PC-3 (cell line): ENCODE results near the gene BSPH1. TPM values are rescaled to one million over a fixed set of nuclear protein-coding genes. Genes with fewer than 3 reads are reported as not detected.

Experiments used
- ATAC-seq: fragments of 200-7000 bp; cut with Tn5 transposase; 2 replicates; pipeline ENCODE4 v1.9.1; 2020; ENCODE audit warnings: mild to moderate bottlenecking, moderate library complexity
- BruUV-seq: library from RNA; stranded (reverse); fragments of 400-500 nt; replicated peaks from 2 replicates; lab custom pipeline; 2021; lab: Mats Ljungman, UMichigan
- CTCF ChIA-PET: fragments of 300-600 bp; sonication (Branson Sonifier 250); formaldehyde crosslinking; loops from one replicate; lab custom pipeline; 2022; ENCODE audit warnings: antibody characterized with exemption; lab: Charles Lee
- POLR2A ChIA-PET: fragments of 300-600 bp; sonication (Branson Sonifier 250); formaldehyde crosslinking; loops from one replicate; lab custom pipeline; 2022; ENCODE audit warnings: antibody characterized with exemption; ENCODE audit not compliant: unreplicated experiment; lab: Charles Lee
- DNase-seq: peaks from one replicate; pipeline ENCODE4 v3.0.0-alpha.2; 2015
- H2AFZ ChIP-seq: fragments of 300-600 bp; sonication (generic); 2 replicates; pipeline ENCODE4 v1.6.0; 2016; ENCODE audit warnings: antibody characterized with exemption, low read length
- H3F3A ChIP-seq: fragments of 300-600 bp; sonication (generic); one replicate; pipeline ENCODE4 v1.6.0; 2017; ENCODE audit warnings: antibody characterized with exemption, low read length, control low read depth, mild to moderate bottlenecking; ENCODE audit not compliant: unreplicated experiment
- H3K27ac ChIP-seq: fragments of 300-600 bp; sonication (generic); 2 replicates; pipeline ENCODE4 v1.5.1; 2016; ENCODE audit warnings: mild to moderate bottlenecking, low read length
- H3K27me3 ChIP-seq: fragments of 300-600 bp; sonication (generic); 2 replicates; pipeline ENCODE4 v1.6.1; 2016; ENCODE audit warnings: low read length, mixed read lengths
- H3K36me3 ChIP-seq: fragments of 300-600 bp; sonication (generic); 2 replicates; pipeline ENCODE4 v1.6.1; 2016; ENCODE audit warnings: low read depth, mixed run types, low read length, mixed read lengths
- H3K4me1 ChIP-seq: fragments of 300-600 bp; sonication (generic); 2 replicates; pipeline ENCODE4 v1.5.1; 2016; ENCODE audit warnings: low read length; ENCODE audit not compliant: insufficient read depth
- H3K4me2 ChIP-seq: fragments of 300-600 bp; sonication (generic); 2 replicates; pipeline ENCODE4 v1.6.0; 2016; ENCODE audit warnings: low read length
- H3K4me3 ChIP-seq: fragments of 300-600 bp; sonication (generic); 2 replicates; pipeline ENCODE4 v1.5.1; 2016; ENCODE audit warnings: mild to moderate bottlenecking, low read length, mixed read lengths
- H3K79me2 ChIP-seq: fragments of 300-600 bp; sonication (generic); 2 replicates; pipeline ENCODE4 v1.6.1; 2017; ENCODE audit warnings: low read length, mixed read lengths
- H3K9ac ChIP-seq: fragments of 300-600 bp; sonication (generic); 2 replicates; pipeline ENCODE4 v1.6.0; 2016; ENCODE audit warnings: mild to moderate bottlenecking, low read length
- H3K9me2 ChIP-seq: fragments of 300-600 bp; sonication (generic); replicated peaks from 2 replicates; pipeline ENCODE4 v1.6.1; 2016; ENCODE audit warnings: mixed run types, low read length, mixed read lengths
- H3K9me3 ChIP-seq: fragments of 300-600 bp; sonication (generic); 2 replicates; pipeline ENCODE4 v1.6.1; 2016; ENCODE audit warnings: low read length, mixed read lengths
- H4K20me1 ChIP-seq: fragments of 300-600 bp; sonication (generic); 2 replicates; pipeline ENCODE4 v1.6.1; 2016; ENCODE audit warnings: low read length, mixed read lengths
- EZH2 ChIP-seq: fragments of 300-600 bp; sonication (generic); IDR thresholded peaks from one replicate; pipeline ENCODE4 v1.6.1; 2017; ENCODE audit warnings: antibody characterized with exemption, mild to moderate bottlenecking, low read length; ENCODE audit not compliant: unreplicated experiment
- EZH2phosphoT487 ChIP-seq: fragments of 300-600 bp; sonication (generic); IDR thresholded peaks from 2 replicates; pipeline ENCODE4 v1.6.1; 2018; ENCODE audit warnings: mild to moderate bottlenecking, antibody characterized with exemption, low read length, borderline replicate concordance
- intact Hi-C: fragments of 100-400 bp; cut with micrococcal nuclease; formaldehyde crosslinking; loops from 2 replicates; pipeline ENCODE4 v1.9.0; 2023
- total RNA-seq: library from RNA; depleted of rRNA; stranded (reverse); fragments of >200 nt; gene quantifications from 2 replicates; pipeline ENCODE4 v1.2.3, GENCODE V29; 2014
- TF ChIP-seq, protein P1 (sequence below): fragments of 300-600 bp; sonication (generic); conservative IDR thresholded peaks from 2 replicates; pipeline ENCODE4 v1.5.1; 2017; ENCODE audit warnings: antibody characterized with exemption, low read depth, mild to moderate bottlenecking, low read length

BSPH1 gene
- total RNA-seq, 1 experiment from 2014 or later: not detected

DNA sequence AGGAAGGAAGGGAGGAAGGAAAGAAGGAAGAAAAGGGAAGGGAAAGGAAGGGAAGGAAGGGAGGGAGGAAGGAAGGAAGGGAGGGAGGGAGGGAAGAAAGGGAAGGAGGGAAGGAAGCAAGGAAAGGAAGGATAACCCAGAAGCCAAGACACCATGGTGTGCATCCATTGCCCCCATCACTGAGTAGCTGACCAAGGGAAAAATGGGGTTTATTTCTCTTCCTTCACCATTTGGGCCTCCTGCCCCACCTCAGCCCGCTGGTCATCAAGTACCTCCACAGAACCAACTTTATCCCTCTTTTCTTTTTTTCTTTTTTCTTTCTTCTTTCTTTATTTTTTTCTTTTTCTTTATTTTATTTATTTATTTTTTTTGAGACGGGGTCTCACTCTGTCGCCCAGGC lies 31.5 kb upstream of the BSPH1 start:
- CTCF ChIA-PET: no interaction called here

GRCh38 chr19:48023011-48023410 lies 31.0 kb upstream of the BSPH1 start:
- Histone ChIP-seq H3K9ac (no peak overlapping the region), H3K9me3 (no peaks in the 10 kb centered on the region), H3K4me2 (no peak overlapping the region), H4K20me1 (no peaks in the 10 kb centered on the region), H3K27ac (no peak overlapping the region), H3K4me3 (no peak overlapping the region), H3K27me3 (peaks cover 17% of the 10 kb centered on the region; the same call in 1 of the 2 replicates), H3K9me2 (no peaks in the 10 kb centered on the region), H3K4me1 (no peaks in the 10 kb centered on the region), H2AFZ (no peak overlapping the region), H3K36me3 (no peaks in the 10 kb centered on the region), H3K79me2 (no peaks in the 10 kb centered on the region), H3F3A (no peaks in the 10 kb centered on the region)
- BruUV-seq: no TSS peak
- DNase-seq (no peak), ATAC-seq (no peak)
- POLR2A ChIA-PET: no interaction called here
- no peak for TF ChIP-seq EZH2phosphoT487
- TF ChIP-seq, protein P1, sequence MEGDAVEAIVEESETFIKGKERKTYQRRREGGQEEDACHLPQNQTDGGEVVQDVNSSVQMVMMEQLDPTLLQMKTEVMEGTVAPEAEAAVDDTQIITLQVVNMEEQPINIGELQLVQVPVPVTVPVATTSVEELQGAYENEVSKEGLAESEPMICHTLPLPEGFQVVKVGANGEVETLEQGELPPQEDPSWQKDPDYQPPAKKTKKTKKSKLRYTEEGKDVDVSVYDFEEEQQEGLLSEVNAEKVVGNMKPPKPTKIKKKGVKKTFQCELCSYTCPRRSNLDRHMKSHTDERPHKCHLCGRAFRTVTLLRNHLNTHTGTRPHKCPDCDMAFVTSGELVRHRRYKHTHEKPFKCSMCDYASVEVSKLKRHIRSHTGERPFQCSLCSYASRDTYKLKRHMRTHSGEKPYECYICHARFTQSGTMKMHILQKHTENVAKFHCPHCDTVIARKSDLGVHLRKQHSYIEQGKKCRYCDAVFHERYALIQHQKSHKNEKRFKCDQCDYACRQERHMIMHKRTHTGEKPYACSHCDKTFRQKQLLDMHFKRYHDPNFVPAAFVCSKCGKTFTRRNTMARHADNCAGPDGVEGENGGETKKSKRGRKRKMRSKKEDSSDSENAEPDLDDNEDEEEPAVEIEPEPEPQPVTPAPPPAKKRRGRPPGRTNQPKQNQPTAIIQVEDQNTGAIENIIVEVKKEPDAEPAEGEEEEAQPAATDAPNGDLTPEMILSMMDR: no peak
- TF ChIP-seq EZH2: no peak
- intact Hi-C loops: no loop called here
- CTCF ChIA-PET: no interaction called here

More for the DNA sequence above, 31.5 kb upstream of the BSPH1 start:
- H3K4me2 ChIP-seq: no peak overlapping the region
- no peak overlapping the region for H3K4me3 ChIP-seq
- H3F3A ChIP-seq: no peaks in the 10 kb centered on the region
- H2AFZ ChIP-seq: no peak overlapping the region
- H3K79me2 ChIP-seq: no peaks in the 10 kb centered on the region
- no peaks in the 10 kb centered on the region for H3K36me3 ChIP-seq
- no peak for TF ChIP-seq EZH2phosphoT487
- H3K4me1 ChIP-seq: no peaks in the 10 kb centered on the region
- H4K20me1 ChIP-seq: no peaks in the 10 kb centered on the region
- no peak overlapping the region for H3K27ac ChIP-seq
- ATAC-seq (no peak), DNase-seq (no peak)
- no peaks in the 10 kb centered on the region for H3K9me2 ChIP-seq
- POLR2A ChIA-PET: interaction anchor here (0.6 kb wide), 1 partner anchor 1582 kb away, joined by 5 read pairs; no protein-coding TSS in a partner anchor
- peaks cover 17% of the 10 kb centered on the region; the same call in 1 of the 2 replicates for H3K27me3 ChIP-seq
- intact Hi-C loops: no loop called here
- H3K9me3 ChIP-seq: no peaks in the 10 kb centered on the region
- BruUV-seq: no TSS peak
- H3K9ac ChIP-seq: no peak overlapping the region

- TF ChIP-seq EZH2 (no peak), EZH2phosphoT487 (no peak)
- TF ChIP-seq, protein P1: no peak
- peaks cover 27% of the 10 kb centered on the region for H3K27me3 ChIP-seq
- no peak overlapping the region for H2AFZ ChIP-seq
- H3K4me3 ChIP-seq: no peak overlapping the region
- no peak overlapping the region for H3K9ac ChIP-seq
- no peaks in the 10 kb centered on the region for H3K9me3 ChIP-seq
- no peak overlapping the region for H3K27ac ChIP-seq
- no peaks in the 10 kb centered on the region for H3K9me2 ChIP-seq
- ATAC-seq: no peak
- H3K4me1 ChIP-seq: no peaks in the 10 kb centered on the region
- H3K36me3 ChIP-seq: no peaks in the 10 kb centered on the region
- H3K79me2 ChIP-seq: no peaks in the 10 kb centered on the region
- H4K20me1 ChIP-seq: no peaks in the 10 kb centered on the region
- H3F3A ChIP-seq: no peaks in the 10 kb centered on the region
- CTCF ChIA-PET: no interaction called here
- POLR2A ChIA-PET: no interaction called here
- no peak for DNase-seq
- intact Hi-C loops: no loop called here
- no TSS peak for BruUV-seq
- H3K4me2 ChIP-seq: no peak overlapping the region
Observed at GRCh38 chr19:48020686-48021085, 28.7 kb upstream of the BSPH1 start.
